ENCODE data around the gene UCN. TPM values are rescaled to one million over a fixed set of nuclear protein-coding genes. Genes with fewer than 3 reads are reported as not detected.

Gene UCN
- polyA plus RNA-seq, 1 donor from 2014 or later, result 9.0 TPM

DNA sequence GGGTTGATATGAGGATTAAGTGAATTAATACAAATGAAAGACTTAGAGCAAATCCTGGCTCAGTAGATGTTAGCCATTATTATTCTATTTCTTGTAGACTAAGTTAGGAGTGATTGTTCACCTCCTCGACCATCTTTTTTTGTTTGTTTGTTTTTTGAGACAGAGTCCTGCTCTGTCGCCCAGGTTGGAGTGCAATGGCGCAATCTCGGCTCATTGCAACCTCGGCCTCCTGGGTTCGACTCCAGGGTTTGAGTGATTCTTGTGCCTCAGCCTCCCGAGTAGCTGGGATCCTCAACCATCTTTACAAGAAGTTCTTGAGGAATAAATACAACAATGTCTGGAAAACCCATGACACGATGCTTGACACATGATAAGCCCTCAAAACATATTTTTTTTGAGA lies 13.3 kb downstream of the UCN start:
- H3K27ac ChIP-seq (ENCODE audit: low read length), result no peak overlapping the region
- no peak for TF ChIP-seq MXI1 (conservative IDR thresholded peaks at IDR 0.05; ENCODE audit: poor library complexity, severe bottlenecking)
- no peak for TF ChIP-seq SMC3 (conservative IDR thresholded peaks at IDR 0.05; ENCODE audit: poor library complexity)
- TF ChIP-seq, protein P1, sequence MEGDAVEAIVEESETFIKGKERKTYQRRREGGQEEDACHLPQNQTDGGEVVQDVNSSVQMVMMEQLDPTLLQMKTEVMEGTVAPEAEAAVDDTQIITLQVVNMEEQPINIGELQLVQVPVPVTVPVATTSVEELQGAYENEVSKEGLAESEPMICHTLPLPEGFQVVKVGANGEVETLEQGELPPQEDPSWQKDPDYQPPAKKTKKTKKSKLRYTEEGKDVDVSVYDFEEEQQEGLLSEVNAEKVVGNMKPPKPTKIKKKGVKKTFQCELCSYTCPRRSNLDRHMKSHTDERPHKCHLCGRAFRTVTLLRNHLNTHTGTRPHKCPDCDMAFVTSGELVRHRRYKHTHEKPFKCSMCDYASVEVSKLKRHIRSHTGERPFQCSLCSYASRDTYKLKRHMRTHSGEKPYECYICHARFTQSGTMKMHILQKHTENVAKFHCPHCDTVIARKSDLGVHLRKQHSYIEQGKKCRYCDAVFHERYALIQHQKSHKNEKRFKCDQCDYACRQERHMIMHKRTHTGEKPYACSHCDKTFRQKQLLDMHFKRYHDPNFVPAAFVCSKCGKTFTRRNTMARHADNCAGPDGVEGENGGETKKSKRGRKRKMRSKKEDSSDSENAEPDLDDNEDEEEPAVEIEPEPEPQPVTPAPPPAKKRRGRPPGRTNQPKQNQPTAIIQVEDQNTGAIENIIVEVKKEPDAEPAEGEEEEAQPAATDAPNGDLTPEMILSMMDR (IDR thresholded peaks at IDR 0.05; ENCODE audit: poor library complexity, severe bottlenecking), result no peak
- no peak for TF ChIP-seq EP300 (conservative IDR thresholded peaks at IDR 0.05; ENCODE audit: poor library complexity, severe bottlenecking)
- TF ChIP-seq TAF1 (IDR thresholded peaks at IDR 0.05; ENCODE audit: low read depth), result no peak
- no peak for TF ChIP-seq RAD21 (conservative IDR thresholded peaks at IDR 0.05)
- TF ChIP-seq EZH2 (IDR thresholded peaks at IDR 0.05; ENCODE audit: borderline replicate concordance, insufficient read depth, low read length, poor library complexity, severe bottlenecking), result no peak
- TF ChIP-seq, protein P2, sequence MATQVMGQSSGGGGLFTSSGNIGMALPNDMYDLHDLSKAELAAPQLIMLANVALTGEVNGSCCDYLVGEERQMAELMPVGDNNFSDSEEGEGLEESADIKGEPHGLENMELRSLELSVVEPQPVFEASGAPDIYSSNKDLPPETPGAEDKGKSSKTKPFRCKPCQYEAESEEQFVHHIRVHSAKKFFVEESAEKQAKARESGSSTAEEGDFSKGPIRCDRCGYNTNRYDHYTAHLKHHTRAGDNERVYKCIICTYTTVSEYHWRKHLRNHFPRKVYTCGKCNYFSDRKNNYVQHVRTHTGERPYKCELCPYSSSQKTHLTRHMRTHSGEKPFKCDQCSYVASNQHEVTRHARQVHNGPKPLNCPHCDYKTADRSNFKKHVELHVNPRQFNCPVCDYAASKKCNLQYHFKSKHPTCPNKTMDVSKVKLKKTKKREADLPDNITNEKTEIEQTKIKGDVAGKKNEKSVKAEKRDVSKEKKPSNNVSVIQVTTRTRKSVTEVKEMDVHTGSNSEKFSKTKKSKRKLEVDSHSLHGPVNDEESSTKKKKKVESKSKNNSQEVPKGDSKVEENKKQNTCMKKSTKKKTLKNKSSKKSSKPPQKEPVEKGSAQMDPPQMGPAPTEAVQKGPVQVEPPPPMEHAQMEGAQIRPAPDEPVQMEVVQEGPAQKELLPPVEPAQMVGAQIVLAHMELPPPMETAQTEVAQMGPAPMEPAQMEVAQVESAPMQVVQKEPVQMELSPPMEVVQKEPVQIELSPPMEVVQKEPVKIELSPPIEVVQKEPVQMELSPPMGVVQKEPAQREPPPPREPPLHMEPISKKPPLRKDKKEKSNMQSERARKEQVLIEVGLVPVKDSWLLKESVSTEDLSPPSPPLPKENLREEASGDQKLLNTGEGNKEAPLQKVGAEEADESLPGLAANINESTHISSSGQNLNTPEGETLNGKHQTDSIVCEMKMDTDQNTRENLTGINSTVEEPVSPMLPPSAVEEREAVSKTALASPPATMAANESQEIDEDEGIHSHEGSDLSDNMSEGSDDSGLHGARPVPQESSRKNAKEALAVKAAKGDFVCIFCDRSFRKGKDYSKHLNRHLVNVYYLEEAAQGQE (IDR thresholded peaks at IDR 0.05; ENCODE audit: borderline replicate concordance), result no peak
- TF ChIP-seq POLR2AphosphoS5 (IDR thresholded peaks at IDR 0.05), result no peak
- no peak overlapping the region for H3K4me2 ChIP-seq (ENCODE audit: low read length)
- no peaks in the 10 kb centered on the region for H3K9me3 ChIP-seq (ENCODE audit: low read length)
- H3F3A ChIP-seq (ENCODE audit: insufficient read depth, low read length, poor library complexity, severe bottlenecking), result no peaks in the 10 kb centered on the region
- no peaks in the 10 kb centered on the region for H3K36me3 ChIP-seq (ENCODE audit: insufficient read depth, low read length)
- H3K4me3 ChIP-seq (ENCODE audit: low read length), result no peak overlapping the region
- H2AFZ ChIP-seq (ENCODE audit: low read depth, low read length), result no peak overlapping the region
- H3K27me3 ChIP-seq (ENCODE audit: insufficient read depth, low read depth, low read length), result peaks cover 5% of the 10 kb centered on the region
- H3K9ac ChIP-seq (ENCODE audit: low read length), result no peak overlapping the region
- H3K79me2 ChIP-seq (replicated peaks; ENCODE audit: insufficient read depth, low read length), result no peaks in the 10 kb centered on the region
- H3K9me2 ChIP-seq (ENCODE audit: insufficient read depth, low read length), result no peaks in the 10 kb centered on the region
- H4K20me1 ChIP-seq (ENCODE audit: insufficient read depth), result no peaks in the 10 kb centered on the region

DNA sequence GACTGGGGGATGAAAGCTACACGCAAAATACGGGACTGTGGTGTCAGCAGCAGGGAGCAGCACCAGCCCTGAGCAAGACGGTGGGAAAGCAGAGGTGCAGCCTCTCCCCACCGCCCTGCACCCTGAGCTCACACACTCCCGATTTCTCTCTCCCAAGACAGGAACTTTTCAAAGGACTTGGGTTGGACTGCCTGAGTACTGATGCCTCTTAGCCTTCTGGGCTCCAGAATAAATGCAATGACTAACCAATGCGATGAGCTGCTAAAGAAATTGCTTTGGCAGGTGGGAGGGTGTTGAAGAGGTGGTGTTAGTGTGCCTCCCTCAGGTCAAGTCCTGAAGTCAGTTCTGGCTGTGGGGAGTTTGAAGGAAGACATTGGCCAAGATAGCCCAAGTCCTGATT lies 16.4 kb downstream of the UCN start:
- Histone ChIP-seq H3K9me2 (ENCODE audit: insufficient read depth, low read length) (no peaks in the 10 kb centered on the region), H2AFZ (ENCODE audit: low read depth, low read length) (no peak overlapping the region), H3K36me3 (ENCODE audit: insufficient read depth, low read length) (no peaks in the 10 kb centered on the region), H3K79me2 (replicated peaks; ENCODE audit: insufficient read depth, low read length) (no peaks in the 10 kb centered on the region), H3F3A (ENCODE audit: insufficient read depth, low read length, poor library complexity, severe bottlenecking) (no peaks in the 10 kb centered on the region), H3K27ac (ENCODE audit: low read length) (no peak overlapping the region), H3K4me3 (ENCODE audit: low read length) (no peak overlapping the region), H3K27me3 (ENCODE audit: insufficient read depth, low read depth, low read length) (peaks cover 5% of the 10 kb centered on the region), H3K4me2 (ENCODE audit: low read length) (no peak overlapping the region), H3K9me3 (ENCODE audit: low read length) (no peaks in the 10 kb centered on the region), H3K9ac (ENCODE audit: low read length) (no peak overlapping the region), H4K20me1 (ENCODE audit: insufficient read depth) (no peaks in the 10 kb centered on the region)
- TF ChIP-seq POLR2AphosphoS5 (IDR thresholded peaks at IDR 0.05) (no peak), MXI1 (conservative IDR thresholded peaks at IDR 0.05; ENCODE audit: poor library complexity, severe bottlenecking) (no peak), TAF1 (IDR thresholded peaks at IDR 0.05; ENCODE audit: low read depth) (no peak), RAD21 (conservative IDR thresholded peaks at IDR 0.05) (no peak), SMC3 (conservative IDR thresholded peaks at IDR 0.05; ENCODE audit: poor library complexity) (no peak), EZH2 (IDR thresholded peaks at IDR 0.05; ENCODE audit: borderline replicate concordance, insufficient read depth, low read length, poor library complexity, severe bottlenecking) (no peak), EP300 (conservative IDR thresholded peaks at IDR 0.05; ENCODE audit: poor library complexity, severe bottlenecking) (no peak)
- TF ChIP-seq, protein P2 (IDR thresholded peaks at IDR 0.05; ENCODE audit: borderline replicate concordance), result no peak
- TF ChIP-seq, protein P1 (IDR thresholded peaks at IDR 0.05; ENCODE audit: poor library complexity, severe bottlenecking), result no peak
